Kidney (tissue), 14 donors: ENCODE results near the gene NME7. TPM values are rescaled to one million over a fixed set of nuclear protein-coding genes. Genes with fewer than 3 reads are reported as not detected.
"Not testable (repeated sequence)": the region's sequence is repeated elsewhere in the genome, so short reads cannot be mapped to it uniquely, and the experiment has no call there.

ENCODE experiments used
- DNase-seq, 5 donors: peaks; one replicate each; pipeline ENCODE4 v3.0.0-alpha.2; 2013 to 2020
- FAIRE-seq: peaks from 2 replicates; lab custom pipeline; 2012; peaks lifted over from hg19 to GRCh38; lab: Jason Lieb, UNC
- H3K27ac ChIP-seq, 2 donors: one replicate each; pipeline ENCODE4 v1.7.0; 2013; ENCODE audit warnings: low read depth in 2 of 2, low read length in 2 of 2, inconsistent platforms in 1 of 2
- H3K27me3 ChIP-seq: one replicate; pipeline ENCODE4 v1.7.1; 2013; ENCODE audit warnings: low read length, inconsistent platforms; ENCODE audit not compliant: control insufficient read depth, insufficient read depth
- H3K36me3 ChIP-seq, 3 donors: one replicate each; pipeline versions ENCODE4 v1.7.0 to v1.7.1; 2013; ENCODE audit warnings: low read length in 3 of 3, control low read depth in 1 of 3, inconsistent platforms in 1 of 3; ENCODE audit not compliant: insufficient read depth in 3 of 3, control insufficient read depth in 2 of 3
- H3K4me1 ChIP-seq, 3 donors: one replicate each; pipeline versions ENCODE4 v1.7.0 to v1.7.1; 2013; ENCODE audit warnings: low read length in 3 of 3, inconsistent platforms in 1 of 3, low read depth in 1 of 3; ENCODE audit not compliant: control insufficient read depth in 2 of 3, insufficient read depth in 2 of 3
- H3K4me3 ChIP-seq, 3 donors: one replicate each; pipeline versions ENCODE4 v1.7.0 to v1.8.1; 2013; ENCODE audit warnings: low read length in 3 of 3, control low read depth in 1 of 3, inconsistent platforms in 1 of 3
- H3K9ac ChIP-seq, 3 donors: one replicate each; pipeline versions ENCODE4 v1.7.0 to v1.7.1; 2013; ENCODE audit warnings: low read length in 3 of 3, control low read depth in 1 of 3, inconsistent platforms in 1 of 3
- H3K9me3 ChIP-seq, 3 donors: one replicate each; pipeline versions ENCODE4 v1.7.0 to v1.7.1; 2013; ENCODE audit warnings: low read length in 3 of 3, control low read depth in 1 of 3, inconsistent platforms in 1 of 3; ENCODE audit not compliant: control insufficient read depth in 2 of 3, insufficient read depth in 1 of 3
- CTCF ChIP-seq: IDR thresholded peaks from 3 replicates; pipeline ENCODE4 v1.5.1; 2012; ENCODE audit warnings: mild to moderate bottlenecking, moderate library complexity, borderline replicate concordance; ENCODE audit not compliant: insufficient read depth; ENCODE audit errors: extremely low read depth
- intact Hi-C: fragments of 100-400 bp; cut with DNase I; formaldehyde crosslinking; loops from one replicate; pipeline ENCODE4 v1.11.1; 2022
- polyA plus RNA-seq: library from polyadenylated mRNA; stranded (reverse); fragments of 350-450 nt; fragmentation: Illumina TruSeq; extraction: RNeasy Lipid Tissue Mini Kit (QIAGEN cat#74804); gene quantifications from one replicate; pipeline ENCODE4 v1.2.3, GENCODE V29; 2014; ENCODE audit warnings: low read depth, low replicate concordance; ENCODE audit not compliant: insufficient read depth
- total RNA-seq: library from RNA; stranded (reverse); fragmentation: NEBNext Ultra II Directional; extraction: Animal tissue kit (Norgen Biotek cat#: 25700); gene quantifications from one replicate; pipeline ENCODE4 v1.2.1, GENCODE V29; 2021
- donor health status: control.
- donor health status: control.
- donor health status: control.
- donor health status: control.
- donor health status: control.
- donor health status: DM: yes; HTN: yes; CAD: no.
- donor health status: Normal renal cell carcinoma (clear cell type).

NME7 gene
- total and polyA plus RNA-seq, 2 donors from 2014 or later: 13.7 to 31.9 TPM

- H3K36me3 ChIP-seq: no peaks in the 10 kb centered on the region
- no peak for DNase-seq
- H3K4me1 ChIP-seq: no peaks in the 10 kb centered on the region
- no peak overlapping the region for H3K9ac ChIP-seq
- no peaks in the 10 kb centered on the region for H3K9me3 ChIP-seq
- no peak overlapping the region for H3K27ac ChIP-seq
- H3K4me3 ChIP-seq: no peak overlapping the region
- TF ChIP-seq CTCF: no peak
- no peaks in the 10 kb centered on the region for H3K27me3 ChIP-seq
- intact Hi-C loops: no loop called here
- FAIRE-seq: no peak
These were observed 80.3 kb downstream of the NME7 start for GRCh38 chr1:169287280-169287679.

GRCh38 chr1:169281562-169281961, 86.0 kb downstream of the NME7 start:
- H3K9ac ChIP-seq, H3K4me1 ChIP-seq, intact Hi-C loops, DNase-seq, H3K27me3 ChIP-seq, H3K27ac ChIP-seq, H3K36me3 ChIP-seq, H3K4me3 ChIP-seq, H3K9me3 ChIP-seq, FAIRE-seq: not testable (repeated sequence)

GRCh38 chr1:169271098-169271497, 96.5 kb downstream of the NME7 start:
- Histone ChIP-seq H3K27me3 (no peaks in the 10 kb centered on the region), H3K27ac (no peak overlapping the region), H3K9ac (no peak overlapping the region), H3K4me1 (no peaks in the 10 kb centered on the region), H3K36me3 (no peaks in the 10 kb centered on the region), H3K4me3 (no peak overlapping the region), H3K9me3 (no peaks in the 10 kb centered on the region)
- FAIRE-seq (no peak), DNase-seq (peak in 1 of 5 donors; percentile 13)
- intact Hi-C loops: no loop called here
- TF ChIP-seq CTCF: peak; percentile 8

- FAIRE-seq (no peak), DNase-seq (no peak)
- Histone ChIP-seq H3K36me3 (no peaks in the 10 kb centered on the region), H3K27ac (no peak overlapping the region), H3K27me3 (no peaks in the 10 kb centered on the region), H3K9me3 (peaks cover 0 to 4% (median 3%) of the 10 kb centered on the region in 3 donors), H3K9ac (no peak overlapping the region), H3K4me3 (no peak overlapping the region), H3K4me1 (no peaks in the 10 kb centered on the region)
- intact Hi-C loops: no loop called here
- TF ChIP-seq CTCF: no peak
These were observed 101.5 kb downstream of the NME7 start for GRCh38 chr1:169266133-169266532.
